ENCODE data around the gene HS6ST1. TPM values are rescaled to one million over a fixed set of nuclear protein-coding genes. Genes with fewer than 3 reads are reported as not detected.
A peak's percentile ranks its signal among the peaks of the same experiment; 100 is the strongest.
"Not testable (repeated sequence)": the region's sequence is repeated elsewhere in the genome, so short reads cannot be mapped to it uniquely, and the experiment has no call there.

HS6ST1 gene
- total RNA-seq, 1 experiment from 2014 or later: 102 TPM

DNA sequence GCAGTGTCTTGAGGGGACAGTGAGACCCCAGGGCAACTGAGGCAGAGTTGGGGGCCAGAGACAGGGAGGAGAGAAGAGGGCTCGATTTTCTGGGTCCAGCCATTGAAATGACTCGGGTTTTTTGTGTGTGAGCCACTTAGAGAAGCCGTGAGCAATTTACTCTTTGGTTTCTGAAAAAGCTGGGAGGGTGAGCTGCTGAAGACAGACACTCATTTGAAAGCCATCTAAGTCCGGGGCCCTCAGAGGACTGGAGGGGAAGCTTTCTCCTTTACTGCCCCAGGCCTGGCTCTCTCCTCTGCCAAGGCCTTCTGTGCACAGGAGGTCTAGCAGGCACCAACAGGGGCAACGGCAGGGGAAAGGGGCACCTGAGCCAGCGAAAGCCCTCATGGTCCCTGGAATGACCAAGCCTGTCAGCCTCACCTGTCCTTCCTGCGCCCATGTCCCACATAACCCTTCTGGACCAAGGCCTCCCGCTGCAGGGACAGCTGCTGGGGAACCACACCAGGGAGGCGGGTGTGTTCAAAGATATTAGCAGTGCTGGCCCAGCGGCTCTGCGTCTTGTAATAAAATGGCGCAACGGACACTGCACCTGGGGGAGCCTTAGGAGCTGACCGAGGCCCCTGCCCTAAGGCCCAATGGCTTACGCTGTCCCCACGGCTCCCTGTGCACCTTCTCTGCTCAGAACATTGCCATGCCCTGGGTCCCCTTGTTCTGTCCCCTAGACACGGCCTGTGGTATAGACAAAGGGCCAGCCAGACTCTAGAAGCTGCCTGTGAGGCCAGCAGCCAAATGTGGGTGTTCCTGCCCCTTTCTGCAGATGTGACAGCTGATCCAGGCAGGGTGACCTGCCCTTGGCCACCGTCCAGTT is 45.8 kb downstream of the HS6ST1 start:
- H3K4me3 ChIP-seq (ENCODE audit: insufficient read depth, low read depth, low read length): no peak overlapping the region
- no peaks in the 10 kb centered on the region for H3K27me3 ChIP-seq (ENCODE audit: control insufficient read depth, insufficient read depth, low read length)
- H3K36me3 ChIP-seq (replicated peaks; ENCODE audit: control insufficient read depth, insufficient read depth, low read length): peaks cover 4% of the 10 kb centered on the region
- DNase-seq: peak; percentile 33

DNA sequence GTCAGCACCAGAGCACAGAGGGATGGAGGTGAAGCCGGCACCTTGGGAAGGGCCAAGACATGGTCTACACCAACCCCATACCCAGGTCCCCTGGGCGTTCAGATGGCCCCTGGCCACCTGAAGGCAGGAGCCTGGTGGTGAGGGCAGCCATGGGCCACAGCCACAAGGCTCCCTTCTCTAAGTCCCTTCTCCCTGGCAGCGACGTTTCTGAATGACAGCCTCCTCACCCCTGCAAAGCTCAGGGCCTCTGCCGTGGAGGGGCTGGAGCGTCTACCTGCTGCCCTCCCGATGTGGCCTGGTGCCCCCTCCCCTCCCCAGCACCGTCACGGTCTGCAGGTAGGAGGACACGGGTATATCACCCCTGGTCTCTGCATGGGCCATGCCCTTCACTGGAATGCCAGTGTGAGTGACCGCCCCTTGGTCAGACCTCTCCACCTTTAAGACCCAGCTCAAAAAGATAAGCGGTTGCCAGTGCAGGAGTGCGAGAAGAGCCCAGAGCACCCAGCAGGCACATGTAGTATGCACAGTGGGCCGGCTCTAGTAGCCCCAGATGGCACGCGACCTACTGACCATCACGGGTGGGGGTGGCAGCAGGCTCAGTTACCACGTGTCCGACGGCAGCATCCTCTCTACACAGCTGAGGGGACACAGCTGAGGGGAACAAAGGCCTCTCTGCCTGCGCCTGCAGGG is 46.6 kb downstream of the HS6ST1 start:
- Histone ChIP-seq H3K36me3 (replicated peaks; ENCODE audit: control insufficient read depth, insufficient read depth, low read length) (peaks cover 4% of the 10 kb centered on the region), H3K27me3 (ENCODE audit: control insufficient read depth, insufficient read depth, low read length) (no peaks in the 10 kb centered on the region), H3K4me3 (ENCODE audit: insufficient read depth, low read depth, low read length) (no peak overlapping the region)
- peak; percentile 39 for DNase-seq

GRCh38 chr2:128271597-128271910 is 47.1 kb downstream of the HS6ST1 start:
- DNase-seq: no peak
- peaks cover 4% of the 10 kb centered on the region for H3K36me3 ChIP-seq (replicated peaks; ENCODE audit: control insufficient read depth, insufficient read depth, low read length)
- H3K4me3 ChIP-seq (ENCODE audit: insufficient read depth, low read depth, low read length): no peak overlapping the region
- no peaks in the 10 kb centered on the region for H3K27me3 ChIP-seq (ENCODE audit: control insufficient read depth, insufficient read depth, low read length)

- H3K4me3 ChIP-seq (ENCODE audit: insufficient read depth, low read depth, low read length): no peak overlapping the region
- H3K27me3 ChIP-seq (ENCODE audit: control insufficient read depth, insufficient read depth, low read length): no peaks in the 10 kb centered on the region
- H3K36me3 ChIP-seq (replicated peaks; ENCODE audit: control insufficient read depth, insufficient read depth, low read length): peaks cover 4% of the 10 kb centered on the region
- peak; percentile 36 for DNase-seq
Observed at GRCh38 chr2:128270672-128271596, 47.7 kb downstream of the HS6ST1 start.

- no peaks in the 10 kb centered on the region for H3K27me3 ChIP-seq (ENCODE audit: control insufficient read depth, insufficient read depth, low read length)
- DNase-seq: peak; percentile 27
- peaks cover 1% of the 10 kb centered on the region; the same call in 1 of the 2 replicates for H3K36me3 ChIP-seq (replicated peaks; ENCODE audit: control insufficient read depth, insufficient read depth, low read length)
- H3K4me3 ChIP-seq (ENCODE audit: insufficient read depth, low read depth, low read length): no peak overlapping the region
Observed at GRCh38 chr2:128269990-128270671, 48.5 kb downstream of the HS6ST1 start.

DNA sequence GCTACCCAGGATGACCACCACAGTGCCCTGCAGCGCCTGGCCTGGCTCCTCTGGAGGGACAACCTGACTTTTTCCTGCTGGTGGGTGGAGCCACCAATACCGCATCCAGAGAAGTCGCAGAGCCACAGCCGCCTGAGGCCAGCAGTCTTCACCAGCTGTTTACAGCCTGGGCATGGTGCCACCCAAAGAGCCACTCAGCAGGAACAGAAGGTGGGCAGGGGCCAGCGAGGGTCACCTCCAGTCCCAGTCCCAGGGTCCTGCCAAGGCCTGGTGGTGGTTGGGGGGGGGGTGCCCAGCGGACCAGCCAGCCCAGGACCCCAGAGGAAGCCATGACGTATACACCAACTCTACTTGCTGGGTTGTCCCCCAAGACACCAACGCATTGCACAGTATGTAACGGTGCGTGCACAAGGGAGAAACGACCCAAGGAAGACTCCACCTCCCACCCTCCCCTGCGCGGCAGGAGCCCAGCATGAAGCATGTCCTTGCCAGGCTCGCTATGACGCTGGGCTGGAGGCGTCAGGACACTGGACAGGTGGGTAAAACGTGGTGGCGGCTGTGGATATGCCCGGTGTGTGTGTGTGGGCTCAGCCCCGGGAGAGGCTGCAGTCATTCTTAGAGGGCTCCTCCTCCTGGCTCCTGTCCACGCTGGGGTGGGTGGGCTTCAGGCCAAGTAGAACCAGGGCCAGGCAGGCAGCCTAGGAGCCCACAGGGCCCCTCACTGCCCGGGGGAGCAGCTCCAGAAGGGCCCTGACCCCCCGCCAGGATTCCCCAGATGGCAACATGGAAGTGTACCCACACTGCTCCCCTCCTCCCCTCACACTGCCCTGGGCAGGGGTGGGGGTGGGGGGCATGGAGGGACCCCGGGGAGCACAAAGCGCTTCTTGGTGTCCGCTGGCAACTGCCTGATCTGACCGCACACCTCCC is 49.3 kb downstream of the HS6ST1 start:
- Histone ChIP-seq H3K27me3 (ENCODE audit: control insufficient read depth, insufficient read depth, low read length) (no peaks in the 10 kb centered on the region), H3K4me3 (ENCODE audit: insufficient read depth, low read depth, low read length) (no peak overlapping the region), H3K36me3 (replicated peaks; ENCODE audit: control insufficient read depth, insufficient read depth, low read length) (peaks cover 1% of the 10 kb centered on the region; the same call in 1 of the 2 replicates)
- DNase-seq: peak; percentile 38

GRCh38 chr2:128268611-128269010 is 50.1 kb downstream of the HS6ST1 start:
- DNase-seq; H3K27me3 ChIP-seq (ENCODE audit: control insufficient read depth, insufficient read depth, low read length); H3K4me3 ChIP-seq (ENCODE audit: insufficient read depth, low read depth, low read length); H3K36me3 ChIP-seq (replicated peaks; ENCODE audit: control insufficient read depth, insufficient read depth, low read length): not testable (repeated sequence)

DNA sequence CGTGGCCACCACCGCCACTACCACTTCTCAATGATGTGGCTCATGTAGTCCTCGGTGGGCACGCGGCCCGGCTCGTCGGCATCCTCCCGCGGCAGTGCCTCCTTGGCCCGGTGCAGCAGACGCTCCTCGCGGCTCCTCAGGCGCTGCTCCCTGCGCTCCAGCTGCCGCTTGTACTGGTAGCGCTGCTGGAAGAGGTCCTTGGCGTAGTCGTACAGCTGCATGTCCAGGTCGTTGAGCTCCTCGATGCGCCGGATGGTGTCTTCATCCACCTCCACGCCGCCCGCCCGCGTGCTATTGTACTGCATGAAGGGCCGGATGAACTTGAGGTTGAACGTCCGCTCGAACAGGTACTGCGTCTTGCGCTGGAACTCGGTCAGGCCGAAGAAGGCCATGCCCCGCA is 50.5 kb downstream of the HS6ST1 start:
- not testable (repeated sequence) for H3K4me3 ChIP-seq (ENCODE audit: insufficient read depth, low read depth, low read length); DNase-seq; H3K36me3 ChIP-seq (replicated peaks; ENCODE audit: control insufficient read depth, insufficient read depth, low read length); H3K27me3 ChIP-seq (ENCODE audit: control insufficient read depth, insufficient read depth, low read length)

GRCh38 chr2:128267649-128268048 is 51.0 kb downstream of the HS6ST1 start:
- not testable (repeated sequence) for DNase-seq; H3K36me3 ChIP-seq (replicated peaks; ENCODE audit: control insufficient read depth, insufficient read depth, low read length); H3K27me3 ChIP-seq (ENCODE audit: control insufficient read depth, insufficient read depth, low read length); H3K4me3 ChIP-seq (ENCODE audit: insufficient read depth, low read depth, low read length)

GRCh38 chr2:128267197-128267596 is 51.5 kb downstream of the HS6ST1 start:
- H3K27me3 ChIP-seq (ENCODE audit: control insufficient read depth, insufficient read depth, low read length); DNase-seq; H3K4me3 ChIP-seq (ENCODE audit: insufficient read depth, low read depth, low read length); H3K36me3 ChIP-seq (replicated peaks; ENCODE audit: control insufficient read depth, insufficient read depth, low read length): not testable (repeated sequence)

- not testable (repeated sequence) for H3K27me3 ChIP-seq (ENCODE audit: control insufficient read depth, insufficient read depth, low read length); DNase-seq; H3K4me3 ChIP-seq (ENCODE audit: insufficient read depth, low read depth, low read length); H3K36me3 ChIP-seq (replicated peaks; ENCODE audit: control insufficient read depth, insufficient read depth, low read length)
Observed at GRCh38 chr2:128266463-128266862, 52.2 kb downstream of the HS6ST1 start.

DNA sequence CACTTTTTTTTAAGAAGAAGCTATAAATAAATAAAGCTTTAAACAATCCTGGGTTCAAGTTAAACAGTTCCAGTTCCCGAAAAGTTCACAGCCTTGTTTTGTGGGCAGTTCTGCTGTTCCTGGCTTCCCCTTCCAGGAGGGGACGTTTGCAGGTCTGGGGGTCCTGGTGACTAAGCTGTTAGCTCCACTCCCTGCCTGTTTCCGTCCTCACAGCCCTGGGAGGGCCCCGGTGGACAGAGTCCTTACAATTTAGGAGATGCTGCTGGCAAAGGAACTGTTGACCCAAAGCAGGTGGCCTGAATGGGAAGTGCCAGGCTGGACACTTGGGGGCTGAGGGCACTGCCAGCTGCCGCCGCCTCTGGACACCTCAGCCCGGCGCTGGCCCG is 53.1 kb downstream of the HS6ST1 start:
- DNase-seq; H3K36me3 ChIP-seq (replicated peaks; ENCODE audit: control insufficient read depth, insufficient read depth, low read length); H3K4me3 ChIP-seq (ENCODE audit: insufficient read depth, low read depth, low read length); H3K27me3 ChIP-seq (ENCODE audit: control insufficient read depth, insufficient read depth, low read length): not testable (repeated sequence)

GRCh38 chr2:128264881-128265607 is 53.6 kb downstream of the HS6ST1 start:
- Histone ChIP-seq H3K4me3 (ENCODE audit: insufficient read depth, low read depth, low read length) (no peak overlapping the region), H3K27me3 (ENCODE audit: control insufficient read depth, insufficient read depth, low read length) (no peaks in the 10 kb centered on the region), H3K36me3 (replicated peaks; ENCODE audit: control insufficient read depth, insufficient read depth, low read length) (no peaks in the 10 kb centered on the region; the same call in 1 of the 2 replicates)
- DNase-seq: no peak

All from H7 (cell line).